SK-N-DZ (cell line): Measurements from ENCODE around the gene NRG2.

ENCODE experiments used
- DNase-seq: peaks from one replicate; pipeline ENCODE4 v3.0.0-alpha.2; 2015; ENCODE audit warnings: low spot score

Gene NRG2

GRCh38 chr5:139946440-139946839 is 96.7 kb downstream of the NRG2 start:
- DNase-seq, result no peak

DNA sequence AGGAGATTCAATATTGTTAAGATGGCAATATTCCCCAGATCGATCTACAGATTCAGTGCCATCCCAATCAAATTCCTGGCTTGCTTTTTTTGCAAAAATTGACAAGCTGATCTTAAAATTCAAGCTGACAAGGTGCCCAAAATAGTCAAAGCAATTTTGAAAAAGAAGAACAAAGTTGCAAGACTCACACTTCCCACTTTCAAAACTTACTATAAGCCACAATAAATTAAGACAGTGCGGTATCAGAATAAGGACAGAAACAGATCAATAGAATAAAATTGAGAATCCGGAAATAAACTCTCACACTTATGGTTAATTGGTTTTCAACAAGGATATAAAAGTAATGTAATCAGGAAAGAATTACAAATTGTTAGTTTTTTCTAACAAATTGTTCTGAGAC is 97.1 kb downstream of the NRG2 start:
- DNase-seq, result no peak

DNA sequence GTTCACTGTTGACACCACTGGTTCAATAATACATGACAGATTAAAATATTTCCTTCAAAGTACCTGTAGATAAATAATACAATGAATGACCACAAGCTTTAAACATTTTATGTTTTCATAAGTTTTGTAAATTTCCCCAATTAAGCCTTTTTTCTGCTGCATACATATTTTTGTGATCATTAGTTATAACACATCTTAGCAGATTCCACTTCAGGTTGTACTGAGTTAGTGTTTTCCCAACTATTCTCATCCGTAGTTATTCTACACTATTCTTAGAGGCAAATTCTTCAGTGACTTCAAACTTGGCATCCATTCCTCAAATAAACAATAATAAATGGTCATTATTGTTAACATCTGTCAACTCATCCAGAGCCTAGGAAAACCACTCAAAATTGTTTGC is 100.9 kb downstream of the NRG2 start:
- DNase-seq, result no peak

DNA sequence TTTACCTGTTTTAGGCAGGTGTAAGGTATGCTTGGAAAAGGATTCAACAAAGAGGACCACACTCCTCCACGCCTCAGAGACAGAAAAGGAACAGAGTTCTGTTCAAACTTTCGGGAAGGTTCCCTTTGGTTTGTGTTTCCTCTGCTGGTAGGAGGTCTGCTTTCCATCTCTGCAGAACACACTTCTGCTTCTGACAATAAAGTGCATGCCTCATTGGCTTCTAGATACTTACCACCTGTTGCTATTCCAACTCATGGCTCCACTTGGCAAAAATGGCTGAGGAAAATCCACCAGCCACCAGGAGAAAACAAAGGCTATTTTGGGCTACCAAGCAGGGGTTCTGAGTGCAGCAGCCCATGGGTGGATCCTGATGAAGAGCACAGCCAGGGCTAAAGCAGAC is 112.7 kb downstream of the NRG2 start:
- no peak for DNase-seq

DNA sequence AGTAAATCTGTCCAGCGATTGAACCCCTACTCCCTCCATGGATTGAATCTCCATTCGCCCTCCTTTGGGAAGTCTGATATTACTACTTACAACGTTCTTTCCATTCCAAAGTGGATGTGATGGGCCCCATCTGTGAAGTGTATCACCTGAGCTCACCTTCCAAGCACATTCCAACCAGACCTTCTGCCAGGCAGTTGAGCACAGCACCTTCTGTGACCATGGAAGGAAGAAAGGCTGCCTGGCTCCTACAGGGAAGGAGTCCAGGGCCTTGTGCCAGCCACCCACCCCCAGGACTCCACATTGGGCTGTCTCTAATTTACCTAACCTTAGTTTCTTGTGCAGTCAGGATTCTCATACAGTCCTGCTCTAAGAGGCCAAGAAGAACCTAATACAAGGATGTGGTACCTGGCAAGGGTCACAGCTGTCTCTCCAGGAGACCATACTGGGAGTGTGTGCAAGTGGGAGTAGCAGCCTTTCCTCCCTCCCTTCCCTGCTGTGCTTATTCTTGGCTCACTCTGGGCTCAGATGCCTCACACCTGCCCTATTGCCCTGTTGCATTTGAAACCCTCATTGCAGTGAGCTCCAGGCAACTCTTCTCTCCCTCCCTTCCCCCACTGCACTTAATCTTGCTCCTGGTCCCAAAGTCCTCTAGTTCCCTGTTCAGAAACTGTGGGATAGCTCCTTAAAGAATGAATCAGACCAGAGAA is 116.1 kb downstream of the NRG2 start:
- DNase-seq, result no peak

DNA sequence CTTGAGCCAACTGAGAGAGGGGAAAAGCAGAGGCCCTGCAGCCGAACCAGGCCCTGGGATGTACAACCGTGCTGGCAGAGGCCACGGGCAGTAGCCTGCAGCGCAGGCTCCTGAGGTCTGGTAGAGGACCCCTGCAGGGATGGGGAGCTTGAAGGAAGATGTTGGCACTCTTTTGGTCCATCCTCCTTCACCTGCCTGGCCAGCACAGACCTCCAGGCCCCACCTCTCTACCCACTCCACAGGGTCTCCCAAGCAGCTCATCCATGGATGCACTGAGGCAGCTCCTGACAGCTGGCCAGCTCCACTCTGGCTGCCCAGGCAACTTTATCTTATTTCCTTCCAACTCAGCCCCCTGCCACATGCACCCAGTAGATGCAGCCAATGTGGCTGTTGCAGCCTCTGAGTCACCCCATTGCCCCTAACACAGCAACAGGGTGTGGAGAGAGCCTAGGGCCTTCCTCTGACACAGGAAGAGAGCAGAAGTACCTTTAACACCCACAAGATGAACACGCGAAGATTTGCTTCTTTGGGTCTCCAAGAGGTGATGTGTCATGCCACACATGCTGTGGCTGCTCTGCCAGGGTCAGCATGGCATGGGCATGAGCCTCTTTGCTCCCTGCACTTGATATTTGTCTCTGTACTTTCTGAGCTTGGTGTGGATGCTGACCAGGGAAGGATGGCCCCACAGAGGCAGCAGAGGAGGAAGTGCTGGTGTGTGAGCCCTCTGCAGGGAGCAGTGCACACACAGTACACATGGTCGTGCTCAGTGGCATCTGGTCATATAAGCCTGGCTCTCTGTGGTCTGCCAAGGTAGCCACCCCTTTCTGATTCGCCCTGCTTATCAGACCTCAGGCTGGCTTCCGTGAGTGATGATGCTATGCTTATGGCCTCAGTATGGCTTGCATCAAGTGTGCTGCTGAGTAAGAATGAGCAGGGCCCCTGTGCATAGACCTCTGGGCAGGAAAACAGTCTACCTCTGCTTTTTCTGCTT is 117.2 kb downstream of the NRG2 start:
- DNase-seq, result no peak

GRCh38 chr5:139925216-139925562 is 117.9 kb downstream of the NRG2 start:
- DNase-seq, result no peak

GRCh38 chr5:139924294-139925215 is 118.5 kb downstream of the NRG2 start:
- no peak for DNase-seq

- DNase-seq, result no peak
These were observed 123.8 kb downstream of the NRG2 start for GRCh38 chr5:139919308-139919707.

DNA sequence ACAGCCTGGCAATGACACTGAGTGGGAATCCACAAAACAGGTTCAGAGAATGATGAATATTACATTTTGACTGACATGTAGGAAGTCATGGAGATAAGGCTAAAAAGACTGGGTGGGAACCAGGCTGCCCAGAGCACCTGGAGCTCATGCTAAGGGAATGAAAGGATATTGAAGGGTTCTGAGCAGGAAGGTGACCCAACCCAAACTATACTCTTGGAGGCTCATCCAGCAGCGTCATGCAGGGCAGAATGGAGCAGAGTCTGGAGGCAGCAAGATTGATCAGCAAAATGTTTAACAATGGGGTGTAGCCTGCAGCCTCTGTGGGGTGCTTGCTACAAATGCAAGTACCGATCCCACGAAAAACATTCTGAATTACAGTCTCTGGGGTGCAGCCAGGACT is 127.3 kb downstream of the NRG2 start:
- DNase-seq, result no peak

DNA sequence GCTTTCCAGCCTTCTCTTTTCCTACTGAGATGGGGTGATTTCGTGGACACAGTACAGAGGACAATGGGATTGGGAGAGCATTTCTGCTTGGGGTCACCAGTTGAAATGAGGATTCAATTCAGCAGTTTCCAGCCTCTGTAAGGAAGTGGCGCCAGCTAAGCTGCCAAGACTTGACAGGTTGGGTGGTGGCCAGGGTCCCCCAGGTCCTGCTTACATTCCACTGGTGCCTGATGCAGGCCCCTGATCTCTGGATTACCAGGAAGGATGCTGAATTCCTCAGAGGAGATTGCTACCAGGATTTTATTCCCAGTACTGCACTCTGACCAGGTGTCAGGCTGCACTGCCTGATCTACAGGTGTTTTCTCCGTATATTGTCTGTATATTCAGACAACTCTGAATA is 127.8 kb downstream of the NRG2 start:
- DNase-seq, result no peak

DNA sequence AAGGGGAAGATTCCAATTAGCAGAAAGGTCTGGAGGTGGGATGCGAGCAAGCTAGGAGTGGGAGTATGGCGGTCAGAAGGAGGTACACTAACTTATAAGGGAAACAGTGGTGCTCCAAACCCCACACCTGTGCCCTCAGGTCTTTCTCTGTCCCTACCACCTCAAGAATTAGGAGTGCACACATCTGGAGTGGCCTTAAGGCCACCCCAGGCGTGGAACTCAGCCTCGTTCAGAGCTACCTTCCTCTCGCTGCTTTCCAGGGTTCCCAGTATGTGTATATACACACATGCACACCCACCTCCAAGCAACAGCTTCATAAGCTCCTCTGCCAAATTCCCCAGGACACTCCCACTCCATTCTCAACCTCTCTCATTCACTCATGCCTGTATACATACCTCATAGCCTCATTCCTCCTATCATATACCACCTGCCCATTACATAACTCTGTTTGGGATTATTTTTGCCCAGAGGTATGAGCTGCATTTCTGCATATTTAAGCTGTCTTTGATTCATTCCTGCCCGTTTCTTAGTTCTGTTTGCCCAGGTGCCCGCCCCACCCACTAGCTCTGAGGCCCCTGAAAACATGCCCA is 128.8 kb downstream of the NRG2 start:
- DNase-seq, result no peak

DNA sequence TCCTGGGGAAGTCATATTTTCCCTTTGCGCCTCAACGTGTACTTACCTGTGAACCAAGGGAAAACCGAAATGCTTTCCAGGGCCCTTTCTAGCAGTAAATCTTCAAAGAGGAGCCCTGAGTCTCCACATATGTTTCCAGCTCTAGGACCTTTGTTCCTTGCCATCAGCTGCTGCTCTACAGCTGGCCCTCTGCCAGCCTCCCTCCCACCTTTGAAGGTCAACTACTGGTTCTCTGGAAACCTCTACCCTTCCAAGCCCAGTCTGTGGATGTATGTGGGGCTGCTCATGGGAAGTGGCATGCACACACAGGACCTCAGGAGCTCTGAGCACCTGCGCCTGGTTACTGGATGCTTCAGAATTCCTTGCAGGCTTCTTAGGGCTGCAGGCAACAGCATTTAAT is 130.3 kb downstream of the NRG2 start:
- DNase-seq, result no peak

- DNase-seq, result no peak
These were observed 130.9 kb downstream of the NRG2 start for GRCh38 chr5:139912158-139912557.

GRCh38 chr5:139911425-139912120 is 131.5 kb downstream of the NRG2 start:
- DNase-seq, result no peak

- no peak for DNase-seq
These were observed 132.2 kb downstream of the NRG2 start for GRCh38 chr5:139910901-139911300.

DNA sequence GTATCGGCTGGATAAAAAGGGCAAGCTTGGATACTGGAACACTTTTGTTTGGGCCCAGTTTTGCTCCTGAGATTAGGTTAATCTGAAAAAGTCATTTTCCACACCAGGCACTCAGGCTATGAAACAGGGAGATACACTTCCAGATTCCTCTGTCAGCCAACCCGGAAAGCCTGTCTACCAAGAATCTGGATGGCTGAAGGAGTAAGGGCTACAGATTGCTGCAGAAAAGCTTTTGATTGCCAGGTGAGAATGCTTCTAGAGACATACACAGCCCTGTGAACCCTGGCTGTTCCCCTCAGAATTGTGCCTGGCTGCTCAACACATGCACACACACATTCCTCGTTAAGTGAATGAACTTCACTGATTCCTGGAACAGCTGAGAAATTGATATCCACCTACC is 133.1 kb downstream of the NRG2 start:
- no peak for DNase-seq

- DNase-seq, result no peak
These were observed 134.3 kb downstream of the NRG2 start for GRCh38 chr5:139908749-139909148.

GRCh38 chr5:139906661-139907060 is 136.4 kb downstream of the NRG2 start:
- DNase-seq, result no peak

- no peak for DNase-seq
These were observed 138.1 kb downstream of the NRG2 start for GRCh38 chr5:139904816-139905661.
